GM12878 (cell line): Measurements from ENCODE around the gene XPC. TPM values are rescaled to one million over a fixed set of nuclear protein-coding genes. Genes with fewer than 3 reads are reported as not detected.

Source experiments
- ASH2L ChIP-seq: fragments of 300-600, 200-600 bp; sonication (generic); IDR thresholded peaks from 2 replicates; pipeline ENCODE4 v1.6.1; 2017; ENCODE audit warnings: low read depth, mild to moderate bottlenecking, borderline replicate concordance
- CBX5 ChIP-seq: sonication (generic); IDR thresholded peaks from 2 replicates; pipeline ENCODE4 v1.6.1; 2016; ENCODE audit warnings: low read depth, moderate library complexity, mild to moderate bottlenecking, inconsistent platforms
- EGR1 ChIP-seq, 2 experiments: IDR thresholded peaks; 1 replicate in 1 of 2; 2 replicates in 1 of 2; pipeline ENCODE4 v1.6.1; 2011 to 2012; ENCODE audit warnings: low read depth in 2 of 2, low read length in 2 of 2, borderline replicate concordance in 1 of 2, mild to moderate bottlenecking in 1 of 2, moderate library complexity in 1 of 2
- IRF3 ChIP-seq: fragments of 450-650 bp; IDR thresholded peaks from 2 replicates; pipeline ENCODE4 v1.6.1; 2014; ENCODE audit warnings: mild to moderate bottlenecking
- KDM1A ChIP-seq: fragments of 200-600 bp; sonication (generic); IDR thresholded peaks from 2 replicates; pipeline ENCODE4 v1.6.1; 2016; ENCODE audit warnings: borderline replicate concordance
- LARP7 ChIP-seq: fragments of 450-650 bp; IDR thresholded peaks from 2 replicates; pipeline ENCODE4 v1.6.1; 2017; ENCODE audit warnings: mild to moderate bottlenecking
- MEF2B ChIP-seq: fragments of 450-650 bp; IDR thresholded peaks from 2 replicates; pipeline ENCODE4 v1.6.1; 2018; ENCODE audit warnings: mild to moderate bottlenecking, moderate library complexity; ENCODE audit not compliant: partially characterized antibody, poor library complexity, severe bottlenecking
- MLLT1 ChIP-seq: fragments of 450-650 bp; IDR thresholded peaks from 2 replicates; pipeline ENCODE4 v1.6.1; 2016; ENCODE audit warnings: mild to moderate bottlenecking
- NKRF ChIP-seq: fragments of 450-650 bp; conservative IDR thresholded peaks from 2 replicates; pipeline ENCODE4 v1.6.1; 2017; ENCODE audit warnings: mild to moderate bottlenecking, moderate library complexity
- NR2F1 ChIP-seq: fragments of 450-650 bp; conservative IDR thresholded peaks from 2 replicates; pipeline ENCODE4 v1.6.1; 2017; ENCODE audit warnings: mild to moderate bottlenecking
- PBX3 ChIP-seq: IDR thresholded peaks from 2 replicates; pipeline ENCODE4 v1.6.1; 2011; ENCODE audit warnings: mild to moderate bottlenecking, low read depth, low read length, moderate library complexity; ENCODE audit not compliant: insufficient replicate concordance
- PML ChIP-seq: IDR thresholded peaks from 2 replicates; pipeline ENCODE4 v1.6.1; 2012; ENCODE audit warnings: low read length, inconsistent platforms
- RAD51 ChIP-seq: fragments of 450-650 bp; IDR thresholded peaks from 2 replicates; pipeline ENCODE4 v1.6.1; 2016; ENCODE audit warnings: moderate library complexity, mild to moderate bottlenecking, inconsistent platforms
- REST ChIP-seq: IDR thresholded peaks from 2 replicates; pipeline ENCODE4 v1.6.1; 2012; ENCODE audit warnings: mild to moderate bottlenecking, low read depth, low read length
- SP1 ChIP-seq: IDR thresholded peaks from one replicate; pipeline ENCODE4 v1.6.1; 2011; ENCODE audit warnings: low read depth, low read length
- SUPT20H ChIP-seq: IDR thresholded peaks from 2 replicates; pipeline ENCODE4 v1.6.1; 2011; ENCODE audit warnings: low read depth, mild to moderate bottlenecking, low read length, moderate library complexity, borderline replicate concordance; ENCODE audit not compliant: control insufficient read depth
- TAF1 ChIP-seq: IDR thresholded peaks from 2 replicates; pipeline ENCODE4 v1.6.1; 2011; ENCODE audit warnings: mild to moderate bottlenecking, low read depth, low read length, borderline replicate concordance
- TCF7 ChIP-seq: IDR thresholded peaks from 2 replicates; pipeline ENCODE4 v1.6.1; 2014; ENCODE audit warnings: antibody characterized with exemption, borderline replicate concordance
- ZNF217 ChIP-seq: fragments of 450-650 bp; IDR thresholded peaks from 2 replicates; pipeline ENCODE4 v1.6.1; 2017; ENCODE audit warnings: antibody characterized with exemption, mild to moderate bottlenecking
- polyA plus RNA-seq, 11 experiments: library from polyadenylated mRNA; depleted of rRNA in 4 of 11; unstranded in 6 of 11; stranded (reverse) in 5 of 11; fragments of >200 nt; fragmentation: Nextera tagmentation in 4 of 11; fragmentation: Illumina TruSeq in 1 of 11; extraction: Ambion mirVana in 4 of 11; extraction: Trizol in 1 of 11; gene quantifications; 1 replicate in 1 of 11; 2 replicates in 10 of 11; pipeline versions ENCODE4 v1.2.1 to v1.2.3, GENCODE V29; 2011 to 2016; ENCODE audit warnings: inconsistent platforms in 2 of 11, missing spikeins in 2 of 11, low read depth in 1 of 11
- total RNA-seq, 4 experiments: library from RNA; depleted of rRNA in 3 of 4; stranded (reverse); fragments of >200 nt in 3 of 4; fragmentation: Illumina TruSeq in 1 of 4; extraction: Trizol in 1 of 4; gene quantifications; 2 replicates each; pipeline versions ENCODE4 v1.2.1 to v1.2.3, GENCODE V29; 2013 to 2021

The XPC gene
- total and polyA plus RNA-seq, 10 of the 15 experiments (the other 5 are each of a cell fraction or from before 2014, with no cell fraction given) = 4.0 to 48.3 (median 29.8) TPM

GRCh38 chr3:14125193-14126016, 53.0 kb downstream of the XPC start (continued):
- TF ChIP-seq NKRF = peak; percentile 19; the same call in 1 of the 2 replicates
- TF ChIP-seq TCF7 = no peak
- peak; percentile 65 for TF ChIP-seq MEF2B
- TF ChIP-seq KDM1A = no peak
- TF ChIP-seq NR2F1 = no peak
- TF ChIP-seq CBX5 = no peak
- peak; percentile 82 for TF ChIP-seq REST
- TF ChIP-seq MLLT1 = no peak
- no peak for TF ChIP-seq ASH2L
- 0 out of 3 replicates have a peak, but pooled peaks of 1 of the 2 experiments have one; percentile 31 for TF ChIP-seq EGR1 (IDR thresholded peaks at IDR 0.05; ENCODE audit: borderline replicate concordance in 1 of 2, low read depth in 2 of 2, low read length in 2 of 2)
- TF ChIP-seq IRF3 = no peak
- no peak for TF ChIP-seq SP1
- TF ChIP-seq TAF1 = 0 out of 2 replicates have a peak, but pooled peaks have one; percentile 5
- no peak; the same call in 1 of the 2 replicates for TF ChIP-seq LARP7
- TF ChIP-seq PBX3 = no peak
- TF ChIP-seq PML = no peak
- TF ChIP-seq RAD51 = no peak
- TF ChIP-seq ZNF217 = no peak
- no peak for TF ChIP-seq SUPT20H
